Activated CD4-positive, alpha-beta memory T cell treated with anti-CD3 and anti-CD28 coated beads for 36 hours (primary cell): ENCODE measurements around the gene GFAP. TPM values are rescaled to one million over a fixed set of nuclear protein-coding genes. Genes with fewer than 3 reads are reported as not detected.

Source experiments
- CTCF ChIA-PET: fragments of 350-600 bp; sonication (Branson Sonifier 250); formaldehyde crosslinking; loops from one replicate; lab custom pipeline; 2021; ENCODE audit warnings: antibody characterized with exemption, inconsistent platforms; lab: Charles Lee
- POLR2A ChIA-PET: fragments of 350-600 bp; sonication (Branson Sonifier 250); formaldehyde crosslinking; loops from one replicate; lab custom pipeline; 2021; ENCODE audit warnings: antibody characterized with exemption; lab: Charles Lee
- DNase-seq: peaks from one replicate; pipeline ENCODE4 v3.0.0-alpha.2; 2020
- H3K27ac Mint-ChIP-seq: one replicate; pipeline ENCODE4 v1.8.0; 2021; ENCODE audit warnings: mixed read lengths
- H3K27me3 Mint-ChIP-seq: one replicate; pipeline ENCODE4 v1.8.0; 2021; ENCODE audit warnings: mixed read lengths
- H3K36me3 Mint-ChIP-seq: one replicate; pipeline ENCODE4 v1.8.0; 2021; ENCODE audit warnings: mixed read lengths
- H3K4me1 Mint-ChIP-seq: one replicate; pipeline ENCODE4 v1.8.0; 2021; ENCODE audit warnings: low read depth, mixed read lengths
- H3K4me3 Mint-ChIP-seq: one replicate; pipeline ENCODE4 v1.8.0; 2021; ENCODE audit warnings: mild to moderate bottlenecking, mixed read lengths
- H3K9me3 Mint-ChIP-seq: one replicate; pipeline ENCODE4 v1.8.0; 2021; ENCODE audit warnings: mixed read lengths
- intact Hi-C: fragments of 100-400 bp; cut with micrococcal nuclease; formaldehyde crosslinking; loops from one replicate; pipeline ENCODE4 v1.15.1; 2023
- total RNA-seq, 2 experiments: library from RNA; stranded (reverse); gene quantifications; one replicate each; pipeline ENCODE4 v1.2.3, GENCODE V29; 2021

Gene GFAP
- total RNA-seq, 2 experiments from 2014 or later, result not detected

DNA sequence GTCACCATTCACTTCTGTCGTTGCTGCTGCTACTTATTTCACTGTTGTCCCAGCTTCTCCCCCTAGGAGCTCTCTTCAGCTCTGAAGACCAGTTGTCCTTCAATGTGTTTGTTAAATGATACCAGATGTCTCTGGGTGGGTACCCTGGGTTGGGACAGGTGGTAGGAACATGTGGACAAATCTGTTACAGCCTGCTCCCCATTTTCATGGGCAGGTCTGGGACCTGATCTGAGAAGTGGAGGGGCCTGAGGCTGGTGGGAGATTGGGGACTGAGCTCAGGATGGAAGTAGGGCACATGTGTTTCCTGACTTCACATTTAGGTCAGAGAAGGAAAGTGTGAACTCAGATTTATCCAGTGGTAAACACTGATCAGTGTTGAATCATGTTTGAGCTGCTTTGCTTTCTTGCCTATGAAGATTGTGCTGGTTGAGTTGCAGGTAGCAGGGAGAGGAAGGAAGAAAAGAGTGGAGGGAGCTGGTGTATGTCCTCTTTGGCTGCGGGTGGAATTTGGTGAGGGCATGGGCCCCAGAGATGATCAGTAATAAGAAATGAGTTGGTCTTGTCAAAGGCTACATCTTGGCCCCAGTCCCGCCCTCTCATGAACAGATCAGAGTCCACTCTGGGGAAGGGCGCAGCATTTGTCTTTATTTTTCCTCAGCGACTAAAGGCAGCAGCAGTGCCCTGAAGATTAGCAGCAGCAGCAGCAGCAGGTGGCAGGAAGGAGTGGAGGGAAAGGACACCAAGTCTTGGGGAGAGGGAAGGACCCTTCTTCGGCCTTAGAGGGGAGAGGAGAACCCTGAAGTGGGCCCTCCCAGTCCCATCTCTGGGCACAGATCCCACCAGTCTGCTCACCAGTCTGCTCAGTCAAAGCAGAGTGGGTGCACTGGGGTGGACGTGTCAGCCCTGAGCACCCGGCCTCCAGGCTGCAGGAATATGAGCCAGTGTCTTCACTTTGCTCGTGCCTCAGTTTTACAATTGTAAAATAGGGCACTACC lies 10.0 kb downstream of the GFAP start:
- peaks cover 1% of the 10 kb centered on the region for H3K4me1 Mint-ChIP-seq
- H3K27ac Mint-ChIP-seq, result no peak overlapping the region
- ChIA-PET POLR2A (no interaction called here), CTCF (interaction anchor here (1.1 to 1.4 kb wide), 3 partner anchors 15 to 126 kb away, joined by 3 to 6 read pairs (median 3); no protein-coding TSS in a partner anchor)
- intact Hi-C loops, result no loop called here
- no peak for DNase-seq
- no peaks in the 10 kb centered on the region for H3K27me3 Mint-ChIP-seq
- no peaks in the 10 kb centered on the region for H3K36me3 Mint-ChIP-seq
- H3K9me3 Mint-ChIP-seq, result no peaks in the 10 kb centered on the region
- no peak overlapping the region for H3K4me3 Mint-ChIP-seq

GRCh38 chr17:44904001-44904984 lies 11.0 kb downstream of the GFAP start:
- POLR2A ChIA-PET, result no interaction called here
- H3K9me3 Mint-ChIP-seq, result no peaks in the 10 kb centered on the region
- peaks cover 6% of the 10 kb centered on the region for H3K4me1 Mint-ChIP-seq
- no peak for DNase-seq
- intact Hi-C loops, result no loop called here
- no peak overlapping the region for H3K27ac Mint-ChIP-seq
- H3K4me3 Mint-ChIP-seq, result no peak overlapping the region
- H3K36me3 Mint-ChIP-seq, result no peaks in the 10 kb centered on the region
- CTCF ChIA-PET, result interaction anchor here (1.1 to 1.4 kb wide), 3 partner anchors 16 to 125 kb away, joined by 3 to 6 read pairs (median 3); no protein-coding TSS in a partner anchor
- no peaks in the 10 kb centered on the region for H3K27me3 Mint-ChIP-seq

- POLR2A ChIA-PET, result interaction anchor here (1.6 kb wide), 1 partner anchor 8 kb away, joined by 3 read pairs; no protein-coding TSS in a partner anchor
- H3K4me1 Mint-ChIP-seq, result peaks cover 14% of the 10 kb centered on the region
- CTCF ChIA-PET, result interaction anchor here (1.8 kb wide), 1 partner anchor 8 kb away, joined by 6 read pairs; no protein-coding TSS in a partner anchor
- H3K36me3 Mint-ChIP-seq, result no peaks in the 10 kb centered on the region
- DNase-seq, result no peak
- no peaks in the 10 kb centered on the region for H3K27me3 Mint-ChIP-seq
- H3K9me3 Mint-ChIP-seq, result no peaks in the 10 kb centered on the region
- H3K4me3 Mint-ChIP-seq, result no peak overlapping the region
- H3K27ac Mint-ChIP-seq, result no peak overlapping the region
- intact Hi-C loops, result no loop called here
These were observed 12.2 kb downstream of the GFAP start for GRCh38 chr17:44903012-44903685.

DNA sequence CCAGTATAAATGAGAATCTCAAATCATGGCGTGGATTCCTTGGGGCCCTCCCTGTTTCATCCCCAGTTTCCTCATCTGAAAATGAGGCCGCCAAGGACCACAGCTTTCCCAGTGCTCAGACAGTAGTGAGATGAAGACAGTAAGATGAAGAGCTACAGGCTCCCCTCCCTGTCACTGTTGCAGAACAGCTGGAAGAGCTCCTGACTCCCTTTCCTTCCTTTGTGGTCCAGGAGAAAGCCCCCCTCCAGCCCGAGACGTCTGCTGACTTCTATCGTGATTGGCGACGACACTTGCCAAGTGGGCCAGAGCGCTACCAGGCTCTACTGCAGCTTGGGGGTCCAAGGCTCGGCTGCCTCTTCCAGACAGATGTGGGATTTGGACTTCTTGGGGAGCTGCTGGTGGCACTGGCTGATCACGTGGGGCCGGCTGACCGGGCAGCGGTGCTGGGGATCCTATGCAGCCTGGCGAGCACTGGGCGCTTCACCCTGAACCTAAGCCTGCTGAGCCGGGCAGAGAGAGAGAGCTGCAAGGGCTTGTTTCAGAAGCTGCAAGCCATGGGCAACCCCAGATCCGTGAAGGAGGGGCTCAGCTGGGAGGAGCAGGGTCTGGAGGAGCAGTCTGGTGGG lies 13.1 kb downstream of the GFAP start:
- no peaks in the 10 kb centered on the region for H3K9me3 Mint-ChIP-seq
- CTCF ChIA-PET, result interaction anchor here (1.0 to 1.8 kb wide), 4 partner anchors 9 to 147 kb away, joined by 3 to 6 read pairs (median 4); no protein-coding TSS in a partner anchor
- POLR2A ChIA-PET, result interaction anchor here (1.6 kb wide), 1 partner anchor 9 kb away, joined by 3 read pairs; no protein-coding TSS in a partner anchor

GRCh38 chr17:44901411-44901921 lies 13.8 kb downstream of the GFAP start:
- H3K9me3 Mint-ChIP-seq, result no peaks in the 10 kb centered on the region
- H3K27me3 Mint-ChIP-seq, result no peaks in the 10 kb centered on the region
- H3K27ac Mint-ChIP-seq, result no peak overlapping the region
- peaks cover 14% of the 10 kb centered on the region for H3K4me1 Mint-ChIP-seq
- POLR2A ChIA-PET, result interaction anchor here (1.6 kb wide), 1 partner anchor 10 kb away, joined by 3 read pairs; no protein-coding TSS in a partner anchor
- no peak overlapping the region for H3K4me3 Mint-ChIP-seq
- H3K36me3 Mint-ChIP-seq, result no peaks in the 10 kb centered on the region
- no peak for DNase-seq
- CTCF ChIA-PET, result interaction anchor here (1.0 to 3.9 kb wide), 6 partner anchors 10 to 234 kb away, joined by 3 to 21 read pairs (median 4); partner anchors contain the start of gene ACBD4
- intact Hi-C loops, result no loop called here

More for the DNA sequence above, 13.1 kb downstream of the GFAP start:
- Mint-ChIP-seq H3K4me1 (peaks cover 14% of the 10 kb centered on the region), H3K4me3 (no peak overlapping the region), H3K27me3 (no peaks in the 10 kb centered on the region), H3K36me3 (no peaks in the 10 kb centered on the region), H3K27ac (no peak overlapping the region)
- DNase-seq, result no peak
- intact Hi-C loops, result no loop called here

- peaks cover 3% of the 10 kb centered on the region for H3K36me3 Mint-ChIP-seq
- intact Hi-C loops, result no loop called here
- DNase-seq, result no peak
- no peaks in the 10 kb centered on the region for H3K9me3 Mint-ChIP-seq
- CTCF ChIA-PET, result interaction anchor here (1.1 to 3.9 kb wide), 6 partner anchors 10 to 235 kb away, joined by 3 to 21 read pairs (median 4); partner anchors contain the start of gene ACBD4
- POLR2A ChIA-PET, result no interaction called here
- no peaks in the 10 kb centered on the region for H3K27me3 Mint-ChIP-seq
- no peak overlapping the region for H3K4me3 Mint-ChIP-seq
- no peak overlapping the region for H3K27ac Mint-ChIP-seq
- peaks cover 17% of the 10 kb centered on the region for H3K4me1 Mint-ChIP-seq
These were observed 14.4 kb downstream of the GFAP start for GRCh38 chr17:44900894-44901293.

DNA sequence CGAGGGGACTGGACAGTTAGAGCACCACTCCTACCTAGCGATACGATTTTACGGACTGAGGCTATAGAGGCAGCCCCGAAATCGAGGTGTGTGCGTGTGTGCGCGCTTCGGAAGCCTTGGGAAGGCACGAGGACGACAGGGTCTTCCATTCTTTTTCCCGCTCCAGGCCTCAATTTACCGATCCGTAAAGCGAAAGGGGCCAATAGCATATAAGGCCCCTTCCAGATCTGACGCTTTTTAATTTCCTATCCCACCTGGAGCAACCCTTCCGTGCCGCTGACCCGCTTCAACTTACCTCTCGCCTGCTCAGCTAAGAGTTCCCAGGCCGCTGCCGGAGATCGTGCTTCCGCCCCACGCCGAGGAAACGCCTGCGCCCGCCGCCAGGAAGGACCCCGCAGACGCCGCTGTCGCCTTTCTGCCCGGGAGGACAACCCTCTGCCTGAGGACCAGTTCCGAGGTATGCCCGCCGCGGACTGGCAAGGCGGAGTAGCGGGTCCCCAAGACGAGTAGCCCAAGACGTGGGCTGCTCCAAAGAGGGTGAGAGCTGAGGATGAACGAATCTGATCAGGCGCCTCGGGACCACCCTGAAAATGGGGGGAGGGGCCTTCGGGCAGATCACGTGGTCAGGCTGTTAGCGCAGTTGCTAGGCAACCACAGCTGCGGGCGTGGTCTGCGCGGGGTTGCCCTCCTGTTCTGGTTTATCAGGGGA lies 16.1 kb downstream of the GFAP start, which contains the start of gene EFTUD2:
Gene EFTUD2 (minus strand): TSS at position 372 of the 709 bp plus-strand sequence. CDS start 4,924 bp downstream, outside the sequence.
- H3K4me1 Mint-ChIP-seq, result peaks cover 22% of the 10 kb centered on the region
- intact Hi-C loops, result loop anchor here (1.0 to 5.0 kb wide), 2 partner anchors 123 to 191 kb away; partner anchors contain the start of gene DBF4B
- peak within 1 kb of the TSS; percentile 99 for H3K27ac Mint-ChIP-seq
- no peaks in the 10 kb centered on the region for H3K27me3 Mint-ChIP-seq
- no peaks in the 10 kb centered on the region for H3K9me3 Mint-ChIP-seq
- H3K4me3 Mint-ChIP-seq, result peak within 1 kb of the TSS; percentile 87
- ChIA-PET CTCF (interaction anchor here (1.0 to 3.9 kb wide), 10 partner anchors 12 to 298 kb away, joined by 3 to 21 read pairs (median 5); partner anchors contain the start of gene ACBD4), POLR2A (interaction anchor here (1.0 to 2.1 kb wide), 6 partner anchors 13 to 249 kb away, joined by 3 to 7 read pairs (median 4); partner anchors contain the start of genes CCDC43, HEXIM1 and NMT1)
- DNase-seq, result peak; percentile 94
- peaks cover 10% of the 10 kb centered on the region for H3K36me3 Mint-ChIP-seq

DNA sequence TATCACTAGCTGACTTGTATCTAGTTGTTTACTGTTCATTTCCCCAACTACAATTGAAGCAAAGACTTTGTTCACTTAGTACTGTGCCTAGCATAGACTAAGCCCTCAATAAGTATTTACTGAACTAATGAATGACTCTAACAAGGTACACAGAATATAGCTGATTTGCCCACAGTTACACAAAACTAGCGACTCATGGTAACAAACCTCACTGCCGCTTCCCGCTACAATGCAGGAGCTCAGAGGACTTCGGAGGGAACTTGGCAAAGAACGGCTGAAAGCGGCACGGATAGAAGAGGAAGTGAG lies 16.6 kb downstream of the GFAP start:
- Mint-ChIP-seq H3K27me3 (no peaks in the 10 kb centered on the region), H3K27ac (peak overlapping the region; percentile 99), H3K4me3 (peak overlapping the region; percentile 87), H3K36me3 (peaks cover 10% of the 10 kb centered on the region), H3K4me1 (peaks cover 22% of the 10 kb centered on the region), H3K9me3 (no peaks in the 10 kb centered on the region)
- intact Hi-C loops, result loop anchor here (1.0 to 5.0 kb wide), 2 partner anchors 124 to 190 kb away; partner anchors contain the start of gene DBF4B
- DNase-seq, result no peak
- POLR2A ChIA-PET, result interaction anchor here (1.1 to 2.1 kb wide), 5 partner anchors 15 to 250 kb away, joined by 3 to 7 read pairs (median 5); partner anchors contain the start of genes CCDC43, HEXIM1 and NMT1
- CTCF ChIA-PET, result interaction anchor here (0.8 to 3.9 kb wide), 11 partner anchors 12 to 299 kb away, joined by 3 to 21 read pairs (median 5); partner anchors contain the start of gene ACBD4

- ChIA-PET POLR2A (no interaction called here), CTCF (interaction anchor here (0.9 to 1.0 kb wide), 2 partner anchors 16 to 241 kb away, joined by 3 to 4 read pairs; partner anchors contain the start of gene ACBD4)
- Mint-ChIP-seq H3K4me1 (peaks cover 26% of the 10 kb centered on the region), H3K27me3 (no peaks in the 10 kb centered on the region), H3K27ac (no peak overlapping the region), H3K36me3 (peaks cover 16% of the 10 kb centered on the region), H3K9me3 (no peaks in the 10 kb centered on the region), H3K4me3 (no peak overlapping the region)
- intact Hi-C loops, result loop anchor here (5.0 kb wide), 1 partner anchor 128 kb away; no protein-coding TSS in a partner anchor
- DNase-seq, result no peak
These were observed 20.7 kb downstream of the GFAP start for GRCh38 chr17:44894642-44895041.
